ENCODE data around the gene MADD. TPM values are rescaled to one million over a fixed set of nuclear protein-coding genes. Genes with fewer than 3 reads are reported as not detected.
A peak's percentile ranks its signal among the peaks of the same experiment; 100 is the strongest.

The MADD gene
- total RNA-seq, 1 experiment from 2014 or later, result 26.4 TPM

GRCh38 chr11:47233989-47234668 lies 35.8 kb upstream of the MADD start:
- Histone ChIP-seq H3K27me3 (ENCODE audit: low read length) (no peaks in the 10 kb centered on the region), H3K4me3 (ENCODE audit: low read length) (peak overlapping the region; percentile 63), H3K36me3 (ENCODE audit: low read depth, low read length) (peaks cover 2% of the 10 kb centered on the region; the same call in 1 of the 2 replicates), H4K20me1 (ENCODE audit: low read length) (no peaks in the 10 kb centered on the region), H3K79me2 (ENCODE audit: low read length) (0 out of 2 replicates have a peak, but pooled peaks cover 4% of the 10 kb centered on the region), H3F3A (ENCODE audit: low read length, unreplicated experiment) (peaks cover 5% of the 10 kb centered on the region), H3K4me1 (ENCODE audit: insufficient read depth, low read length) (peaks cover 43% of the 10 kb centered on the region), H3K4me2 (ENCODE audit: low read length) (peak overlapping the region; percentile 81), H3K9me2 (replicated peaks; ENCODE audit: low read length) (no peaks in the 10 kb centered on the region), H3K9ac (ENCODE audit: low read length) (peak overlapping the region; percentile 54), H2AFZ (ENCODE audit: low read length) (peak overlapping the region; percentile 40), H3K27ac (ENCODE audit: low read length) (peak overlapping the region; percentile 91), H3K9me3 (ENCODE audit: low read length) (no peaks in the 10 kb centered on the region)
- POLR2A ChIA-PET (ENCODE audit: unreplicated experiment), result interaction anchor here (1.3 kb wide), 1 partner anchor 20 kb away, joined by 5 read pairs; the partner anchor contains the start of gene DDB2
- intact Hi-C loops (cut with micrococcal nuclease), result loop anchor here (1.0 kb wide), 3 partner anchors 18 to 121 kb away; no protein-coding TSS in a partner anchor
- DNase-seq (peak; percentile 87), ATAC-seq (peak; percentile 77)
- CTCF ChIA-PET, result interaction anchor here (1.0 to 2.6 kb wide), 6 partner anchors 9 to 121 kb away, joined by 3 to 33 read pairs (median 7); partner anchors contain the start of gene DDB2
- TSS peak; percentile 23 for BruUV-seq (replicated peaks)
- TF ChIP-seq CTCF (conservative IDR thresholded peaks at IDR 0.05; ENCODE audit: low read depth, low read length) (peak; percentile 58), EZH2 (IDR thresholded peaks at IDR 0.05; ENCODE audit: low read length, unreplicated experiment) (no peak)

- intact Hi-C loops (cut with micrococcal nuclease), result loop anchor here (1.0 kb wide), 3 partner anchors 18 to 121 kb away; no protein-coding TSS in a partner anchor
- ATAC-seq, result peak; percentile 71
- Histone ChIP-seq H2AFZ (ENCODE audit: low read length) (peak overlapping the region; percentile 40), H3K4me1 (ENCODE audit: insufficient read depth, low read length) (peaks cover 43% of the 10 kb centered on the region), H3F3A (ENCODE audit: low read length, unreplicated experiment) (peaks cover 5% of the 10 kb centered on the region), H3K4me3 (ENCODE audit: low read length) (peak overlapping the region; percentile 63), H3K9me2 (replicated peaks; ENCODE audit: low read length) (no peaks in the 10 kb centered on the region), H3K9ac (ENCODE audit: low read length) (peak overlapping the region; percentile 54), H3K79me2 (ENCODE audit: low read length) (0 out of 2 replicates have a peak, but pooled peaks cover 4% of the 10 kb centered on the region), H3K9me3 (ENCODE audit: low read length) (no peaks in the 10 kb centered on the region), H3K27ac (ENCODE audit: low read length) (peak overlapping the region; percentile 91), H3K36me3 (ENCODE audit: low read depth, low read length) (peaks cover 3% of the 10 kb centered on the region; the same call in 1 of the 2 replicates), H3K27me3 (ENCODE audit: low read length) (no peaks in the 10 kb centered on the region), H4K20me1 (ENCODE audit: low read length) (no peaks in the 10 kb centered on the region), H3K4me2 (ENCODE audit: low read length) (peak overlapping the region; percentile 81)
- CTCF ChIA-PET, result interaction anchor here (1.2 to 2.6 kb wide), 3 partner anchors 20 to 56 kb away, joined by 3 to 33 read pairs (median 10); partner anchors contain the start of gene DDB2
- TF ChIP-seq CTCF (conservative IDR thresholded peaks at IDR 0.05; ENCODE audit: low read depth, low read length), result no peak
- no peak for TF ChIP-seq EZH2phosphoT487 (IDR thresholded peaks at IDR 0.05; ENCODE audit: borderline replicate concordance, low read length)
- TF ChIP-seq EZH2 (IDR thresholded peaks at IDR 0.05; ENCODE audit: low read length, unreplicated experiment), result no peak
- TSS peak; percentile 22 for BruUV-seq (replicated peaks)
- DNase-seq, result peak; percentile 89
- POLR2A ChIA-PET (ENCODE audit: unreplicated experiment), result interaction anchor here (1.3 kb wide), 1 partner anchor 20 kb away, joined by 5 read pairs; the partner anchor contains the start of gene DDB2
Measured at GRCh38 chr11:47234669-47235100, 35.2 kb upstream of the MADD start.
